Heart right ventricle (tissue), 16 donors: Measurements from ENCODE around the gene OR13J1. TPM values are rescaled to one million over a fixed set of nuclear protein-coding genes. Genes with fewer than 3 reads are reported as not detected.
"Not testable (repeated sequence)": the region's sequence is repeated elsewhere in the genome, so short reads cannot be mapped to it uniquely, and the experiment has no call there.

Source experiments
- ATAC-seq, 8 donors: fragments of 200-7000 bp; cut with Tn5 transposase; one replicate each; pipeline ENCODE4 v1.9.1; 2020; ENCODE audit warnings: mild to moderate bottlenecking in 8 of 8, moderate library complexity in 8 of 8, moderate number of reproducible peaks in 1 of 8
- DNase-seq, 2 donors: peaks; one replicate each; pipeline ENCODE4 v3.0.0-alpha.2; 2020
- H3K27ac ChIP-seq, 10 donors: fragments of 200-600 bp; sonication (generic) in 2 of 10; one replicate each; pipeline versions ENCODE4 v1.5.0 to v1.8.0; 2020 to 2022; ENCODE audit warnings: mild to moderate bottlenecking in 3 of 10
- H3K27me3 ChIP-seq, 7 donors: fragments of 200-600 bp; one replicate each; pipeline ENCODE4 v1.8.0; 2021 to 2022; ENCODE audit warnings: mild to moderate bottlenecking in 2 of 7
- H3K36me3 ChIP-seq, 9 donors: fragments of 200-600 bp; sonication (generic) in 1 of 9; one replicate each; pipeline versions ENCODE4 v1.5.0 to v1.8.0; 2020 to 2022; ENCODE audit warnings: mild to moderate bottlenecking in 2 of 9
- H3K4me1 ChIP-seq, 9 donors: fragments of 200-600 bp; sonication (generic) in 1 of 9; one replicate each; pipeline versions ENCODE4 v1.5.0 to v1.8.0; 2020 to 2022; ENCODE audit warnings: mild to moderate bottlenecking in 4 of 9
- H3K4me3 ChIP-seq, 10 donors: fragments of 200-600 bp; sonication (generic) in 2 of 10; one replicate each; pipeline versions ENCODE4 v1.5.0 to v1.8.0; 2020 to 2022; ENCODE audit warnings: mild to moderate bottlenecking in 7 of 10, moderate library complexity in 2 of 10
- H3K9me3 ChIP-seq, 11 donors: fragments of 200-600 bp in 10 of 11; sonication (generic) in 2 of 11; one replicate each; pipeline versions ENCODE4 v1.5.0 to v1.8.0; 2013 to 2022; ENCODE audit warnings: mild to moderate bottlenecking in 2 of 11, control low read depth in 1 of 11, moderate library complexity in 1 of 11
- CTCF ChIP-seq, 9 donors: fragments of 200-600 bp; sonication (generic) in 2 of 9; IDR thresholded peaks; one replicate each; pipeline versions ENCODE4 v1.5.0 to v1.8.0; 2021 to 2022; ENCODE audit warnings: antibody characterized with exemption in 9 of 9, mild to moderate bottlenecking in 5 of 9, moderate library complexity in 1 of 9
- WGBS, 2 donors: extraction: QIAGEN DNeasy Blood & Tissue Kit; methylation state at CpG; one replicate each; pipeline ENCODE4 v1.1.7; 2013; ENCODE audit warnings: inconsistent platforms in 1 of 2; 5-methylcytosine and 5-hydroxymethylcytosine counted together
- intact Hi-C, 10 donors: fragments of 100-400 bp; cut with DNase I; formaldehyde crosslinking; loops; one replicate each; pipeline versions ENCODE4 v1.11.1 to v1.14.2; 2022
- polyA plus RNA-seq, 2 donors: library from polyadenylated mRNA; stranded (reverse); fragments of 200-250 nt; gene quantifications; one replicate each; pipeline ENCODE4 v1.2.3, GENCODE V29; 2013
- total RNA-seq, 10 donors: library from RNA; stranded (reverse); fragmentation: NEBNext Ultra II Directional in 3 of 10; extraction: Animal tissue kit (Norgen Biotek cat#: 25700) in 3 of 10; gene quantifications; one replicate each; pipeline versions ENCODE4 v1.2.1 to v1.2.4, GENCODE V29; 2021 to 2023
- donor health status: Arrhythmogenic right ventricular cardiomyopathy.
- donor health status: ischemic (EF 13 %, LVEDD 7.1; RV severe dilation, severe dysfunction).
- donor health status: healthy with polysubstance abuse.
- donor health status: DM: no; HTN: yes; CAD: no.
- donor health status: DM: no; HTN: no; CAD: no.
- donor health status: ischemic (EF 25% LVEDD 6.9; RV normal size, moderate dysfunction).
- donor health status: ischemic (EF 25% LVEDD 5.7; RV mildly dilated, moderate dysfunction).
- donor health status: healthy.
- donor health status: DM: yes; HTN: yes; CAD: no.
- donor health status: Ischemic cardiomyopathy.
- donor health status: ischemic (EF 35%, LVEDD 5.7; RV mildly dilated, moderate dysfunction).
- donor health status: nonischemic (EF 11% LVEDD 7.7; RV severe dilation, severe dysfunction).
- donor health status: DM: yes; HTN: yes; CAD: no.
- donor health status: PGD.
- donor health status: ischemic (EF 29% LVEDD 5.4; RV normal size, mild dysfunction).
- donor health status: nonischemic (EF 23%, LVEDD 6.1; RV moderate dilation, normal function).

Gene OR13J1
- total and polyA plus RNA-seq, 12 donors, result not detected

GRCh38 chr9:35903049-35903448, 32.8 kb upstream of the OR13J1 start:
- peak; percentile 61 to 82 (median 77) for TF ChIP-seq CTCF (IDR thresholded peaks at IDR 0.05)
- Histone ChIP-seq H3K9me3 (no peaks in the 10 kb centered on the region), H3K4me1 (peaks cover 19 to 53% (median 50%) of the 10 kb centered on the region in 9 donors), H3K27me3 (no peaks in the 10 kb centered on the region), H3K36me3 (no peaks in the 10 kb centered on the region), H3K4me3 (no peak overlapping the region), H3K27ac (peak overlapping the region in 1 of 10 donors; percentile 98)
- 34 to 36% methylated on average over 3 of the region's 3 CpGs for WGBS, 2 donors
- ATAC-seq, result no peak
- DNase-seq, result peak in 1 of 2 donors; percentile 55
- intact Hi-C loops, result loop anchor here in 8 of 10 donors (1.0 to 10.0 kb wide), 7 partner anchors 39 to 248 kb away; partner anchors contain the start of genes CCDC107 (in 1 of the 8), RMRP (in 1 of the 8) and SIT1 (in 1 of the 8)

GRCh38 chr9:35899021-35899420, 28.8 kb upstream of the OR13J1 start:
- no peak overlapping the region for H3K27ac ChIP-seq
- H3K36me3 ChIP-seq, result no peaks in the 10 kb centered on the region
- 88 to 91% methylated on average over 2 of the region's 2 CpGs for WGBS, 2 donors
- DNase-seq (no peak), ATAC-seq (no peak)
- peaks cover 0 to 13% (median 10%) of the 10 kb centered on the region in 9 donors for H3K4me1 ChIP-seq
- H3K27me3 ChIP-seq, result peaks cover 0 to 9% (median 0%) of the 10 kb centered on the region in 7 donors
- H3K4me3 ChIP-seq, result no peak overlapping the region
- TF ChIP-seq CTCF (IDR thresholded peaks at IDR 0.05), result no peak
- no peaks in the 10 kb centered on the region for H3K9me3 ChIP-seq
- intact Hi-C loops, result no loop called here

GRCh38 chr9:35898337-35898736, 28.1 kb upstream of the OR13J1 start:
- Histone ChIP-seq H3K36me3 (no peaks in the 10 kb centered on the region), H3K4me3 (no peak overlapping the region), H3K4me1 (peaks cover 0 to 6% (median 4%) of the 10 kb centered on the region in 9 donors), H3K27ac (no peak overlapping the region), H3K27me3 (peaks cover 0 to 9% (median 0%) of the 10 kb centered on the region in 7 donors), H3K9me3 (no peaks in the 10 kb centered on the region)
- ATAC-seq (no peak), DNase-seq (no peak)
- intact Hi-C loops, result no loop called here
- TF ChIP-seq CTCF (IDR thresholded peaks at IDR 0.05), result no peak

GRCh38 chr9:35897376-35898099, 27.3 kb upstream of the OR13J1 start:
- H3K4me3 ChIP-seq, H3K27ac ChIP-seq, H3K27me3 ChIP-seq, H3K4me1 ChIP-seq, DNase-seq, H3K9me3 ChIP-seq, intact Hi-C loops, ATAC-seq, H3K36me3 ChIP-seq: not testable (repeated sequence)
- whole genome bisulfite sequencing, 2 donors, result 86 to 87% methylated on average over 7 of the region's 7 CpGs

GRCh38 chr9:35896570-35896969, 26.4 kb upstream of the OR13J1 start:
- DNase-seq (no peak), ATAC-seq (no peak)
- no peaks in the 10 kb centered on the region for H3K36me3 ChIP-seq
- no peak overlapping the region for H3K4me3 ChIP-seq
- H3K4me1 ChIP-seq, result peaks cover 0 to under 1% (median 0%) of the 10 kb centered on the region in 9 donors
- intact Hi-C loops, result no loop called here
- H3K27ac ChIP-seq, result no peak overlapping the region
- WGBS, 2 donors, result 93 to 97% methylated on average over 2 of the region's 2 CpGs
- peaks cover 0 to 12% (median 0%) of the 10 kb centered on the region in 7 donors for H3K27me3 ChIP-seq
- TF ChIP-seq CTCF (IDR thresholded peaks at IDR 0.05), result no peak
- no peaks in the 10 kb centered on the region for H3K9me3 ChIP-seq
